Naive thymus-derived CD8-positive, alpha-beta T cell (primary cell): Measurements from ENCODE around the gene BOLA1. TPM values are rescaled to one million over a fixed set of nuclear protein-coding genes. Genes with fewer than 3 reads are reported as not detected.

Source experiments
- ATAC-seq, 2 donors: fragments of 150-1000 bp; cut with Tn5 transposase in 1 of 2; sonication (Bioruptor Pico), chemical (Tn5 transposase) in 1 of 2; 1 replicate in 1 of 2; 2 replicates in 1 of 2; pipeline ENCODE4 v1.10.0; 2021; ENCODE audit warnings: mild to moderate bottlenecking in 2 of 2, moderate library complexity in 2 of 2
- POLR2A ChIA-PET: fragments of 350-600 bp; sonication (Branson Sonifier 250); formaldehyde crosslinking; loops from one replicate; lab custom pipeline; 2021; ENCODE audit warnings: antibody characterized with exemption; lab: Charles Lee
- DNase-seq, 10 donors: peaks; one replicate each; pipeline versions ENCODE4 v3.0.0 to v3.0.0-alpha.2; 2020 to 2022
- H3K27ac Mint-ChIP-seq, 10 donors: one replicate each; pipeline ENCODE4 v1.8.0; 2020 to 2022; ENCODE audit warnings: mild to moderate bottlenecking in 10 of 10, mixed read lengths in 10 of 10, moderate library complexity in 4 of 10, inconsistent platforms in 1 of 10
- H3K27me3 Mint-ChIP-seq, 5 donors: one replicate each; pipeline ENCODE4 v1.8.0; 2021 to 2022; ENCODE audit warnings: mixed read lengths in 5 of 5
- H3K36me3 Mint-ChIP-seq, 3 donors: one replicate each; pipeline ENCODE4 v1.8.0; 2020 to 2022; ENCODE audit warnings: mixed read lengths in 3 of 3, mild to moderate bottlenecking in 2 of 3, inconsistent platforms in 1 of 3
- H3K4me1 Mint-ChIP-seq, 4 donors: one replicate each; pipeline ENCODE4 v1.8.0; 2021 to 2022; ENCODE audit warnings: mixed read lengths in 4 of 4
- H3K4me3 Mint-ChIP-seq, 10 donors: one replicate each; pipeline ENCODE4 v1.8.0; 2020 to 2022; ENCODE audit warnings: mild to moderate bottlenecking in 10 of 10, mixed read lengths in 10 of 10, moderate library complexity in 6 of 10, inconsistent platforms in 1 of 10
- H3K9me3 Mint-ChIP-seq, 9 donors: one replicate each; pipeline ENCODE4 v1.8.0; 2020 to 2022; ENCODE audit warnings: mixed read lengths in 9 of 9, mild to moderate bottlenecking in 3 of 9, inconsistent platforms in 1 of 9, moderate library complexity in 1 of 9
- polyA plus RNA-seq, 3 donors: library from polyadenylated mRNA; unstranded; fragments of 300-500 nt; fragmentation: Illumina TruSeq; gene quantifications; one replicate each; pipeline ENCODE4 v1.2.3, GENCODE V29; 2021
- total RNA-seq, 8 experiments: library from RNA in 2 of 8; stranded (reverse) in 2 of 8; gene quantifications; one replicate each; pipeline ENCODE4 v1.2.3 and lab custom pipeline; 2021 to 2026

Gene BOLA1
- total and polyA plus RNA-seq, 5 experiments from 2014 or later, result 19.7 to 34.1 (median 21.6) TPM

DNA sequence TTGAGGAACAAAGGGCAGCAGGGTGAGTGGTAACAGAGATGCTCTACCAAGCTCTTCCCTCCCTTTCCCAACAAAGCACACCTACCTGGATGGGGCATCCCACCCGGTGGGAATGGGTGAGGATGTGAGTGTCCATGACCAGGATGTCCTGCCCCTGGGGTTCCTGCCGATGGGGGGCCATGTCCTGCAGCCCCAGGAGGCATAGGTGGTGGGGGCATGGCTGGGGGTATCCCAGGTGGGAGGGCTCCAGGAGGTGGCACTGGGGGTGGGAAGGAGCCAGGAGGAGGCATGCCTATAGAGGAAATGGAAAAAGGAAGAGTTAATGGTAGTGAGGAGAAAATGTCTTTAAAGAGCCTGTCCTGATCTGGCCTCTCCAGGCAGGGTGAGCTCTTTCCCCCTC, 26.4 kb downstream of the BOLA1 start:
- Mint-ChIP-seq H3K4me3 (peak overlapping the region; percentile 41 to 97 (median 82)), H3K4me1 (peaks cover 28 to 57% (median 47%) of the 10 kb centered on the region in 4 donors), H3K27ac (peak overlapping the region in 7 of 10 donors; percentile 30 to 81 (median 48)), H3K9me3 (no peaks in the 10 kb centered on the region), H3K36me3 (peaks cover 13 to 52% (median 35%) of the 10 kb centered on the region in 3 donors), H3K27me3 (peaks cover 0 to 1% (median 0%) of the 10 kb centered on the region in 5 donors)
- DNase-seq, result no peak
- POLR2A ChIA-PET, result interaction anchor here (1.1 to 2.3 kb wide), 4 partner anchors 10 to 81 kb away, joined by 3 to 17 read pairs (median 5); a partner anchor contains a TSS
- ATAC-seq, result no peak

DNA sequence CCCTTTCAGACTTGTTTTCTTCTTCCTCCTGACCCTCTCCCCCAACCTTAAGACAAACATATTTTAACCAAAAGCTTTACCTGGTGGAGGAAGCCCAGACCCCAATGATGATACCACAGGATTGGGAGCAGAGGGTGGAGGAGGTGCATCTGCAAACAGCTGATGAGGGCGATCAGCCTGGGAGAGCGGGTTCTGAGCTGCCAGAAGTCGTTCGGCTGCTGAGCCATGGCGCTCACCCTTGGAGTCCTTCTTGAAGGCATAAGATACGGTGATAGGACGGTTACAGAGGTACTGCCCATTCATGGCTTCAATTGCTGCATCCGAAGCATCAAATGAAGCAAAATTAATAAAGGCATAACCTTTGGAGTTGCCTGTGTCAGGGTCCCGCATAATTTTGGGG, 26.9 kb downstream of the BOLA1 start:
- Mint-ChIP-seq H3K27me3 (peaks cover 0 to 6% (median 2%) of the 10 kb centered on the region in 5 donors), H3K27ac (peak overlapping the region in 6 of 10 donors; percentile 30 to 81 (median 46))

DNA sequence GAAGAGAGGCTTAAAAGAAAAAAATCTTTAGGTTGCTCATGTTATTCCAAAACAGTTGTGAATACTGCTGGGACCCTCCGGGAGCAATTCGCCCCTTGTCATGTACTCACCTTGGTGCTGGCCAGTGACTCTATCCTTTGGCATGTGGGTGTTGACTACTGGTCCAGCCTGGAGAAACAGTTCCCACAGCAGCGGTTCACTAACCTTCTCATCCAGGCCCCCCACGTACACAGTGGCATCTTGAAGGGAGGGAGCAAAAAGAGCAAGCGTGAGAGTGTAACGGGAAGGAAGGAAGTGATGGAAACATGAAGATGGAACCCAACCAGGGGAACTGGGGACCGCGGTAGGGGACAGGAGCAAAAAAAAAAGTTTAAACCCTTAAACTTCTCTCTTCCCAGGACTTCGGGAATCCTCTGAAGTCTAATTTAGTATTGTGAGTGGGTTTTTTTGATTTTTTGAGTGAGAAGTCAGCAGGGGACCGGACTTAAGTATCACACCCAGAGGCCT, 27.7 kb downstream of the BOLA1 start:
- H3K36me3 Mint-ChIP-seq, result peaks cover 13 to 45% (median 37%) of the 10 kb centered on the region in 3 donors

More for the DNA sequence above, 26.9 kb downstream of the BOLA1 start:
- DNase-seq, result no peak
- H3K4me3 Mint-ChIP-seq, result peak overlapping the region; percentile 41 to 97 (median 92)
- H3K4me1 Mint-ChIP-seq, result peaks cover 28 to 63% (median 47%) of the 10 kb centered on the region in 4 donors
- ATAC-seq, result no peak
- H3K9me3 Mint-ChIP-seq, result no peaks in the 10 kb centered on the region
- POLR2A ChIA-PET, result interaction anchor here (0.6 to 2.3 kb wide), 5 partner anchors 10 to 39 kb away, joined by 3 to 17 read pairs (median 4); a partner anchor contains a TSS
- peaks cover 13 to 52% (median 35%) of the 10 kb centered on the region in 3 donors for H3K36me3 Mint-ChIP-seq

DNA sequence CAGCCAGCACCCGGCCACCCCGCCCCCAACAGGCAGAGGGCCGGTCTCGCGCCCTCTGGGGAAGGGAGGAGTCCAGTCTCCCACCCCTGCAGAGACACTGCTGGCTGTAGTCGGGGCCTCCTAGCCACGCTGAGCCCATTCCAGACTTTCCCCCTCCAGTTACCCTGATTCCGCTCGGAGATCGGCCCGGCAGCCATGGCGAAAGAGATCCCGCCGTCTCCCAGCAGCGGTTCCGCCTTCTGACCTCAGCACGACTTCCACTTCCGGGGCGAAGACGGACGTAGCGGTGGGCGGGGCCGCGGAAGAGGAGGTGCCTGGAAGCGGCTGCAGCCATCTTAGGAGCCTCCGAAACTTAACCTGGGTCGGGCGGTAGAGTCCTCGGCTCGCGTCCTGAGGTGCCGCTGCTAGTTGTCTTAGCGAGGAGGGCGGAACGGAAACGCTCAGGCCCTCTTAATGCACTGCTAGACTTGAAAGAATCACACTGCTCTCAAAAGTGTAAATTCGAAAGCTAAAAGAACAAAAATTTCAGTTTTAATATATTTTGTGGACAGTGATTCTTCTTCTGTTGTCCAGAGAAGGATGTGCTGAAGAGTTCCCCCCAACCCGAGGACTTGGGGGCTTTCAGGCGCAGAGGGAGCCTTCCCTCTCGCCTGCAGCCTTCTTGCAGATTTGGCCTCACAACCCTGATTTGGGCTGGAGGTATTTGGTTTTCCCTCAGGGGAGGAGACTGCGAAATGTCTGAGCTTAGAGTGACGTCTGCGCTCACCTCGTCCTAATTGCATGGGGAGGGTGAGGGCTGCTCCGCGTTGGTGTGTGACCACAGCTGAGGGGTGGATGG, 28.4 kb downstream of the BOLA1 start, which contains the start of gene SF3B4:
Gene SF3B4 (minus strand): TSS at position 241 of the 838 bp plus-strand sequence. CDS start 44 bp downstream, at position 197.
- peaks cover 0 to 16% (median 5%) of the 10 kb centered on the region in 5 donors for H3K27me3 Mint-ChIP-seq
- DNase-seq, result peak; percentile 90 to 97 (median 95)
- peaks cover 30 to 63% (median 47%) of the 10 kb centered on the region in 4 donors for H3K4me1 Mint-ChIP-seq
- peak within 1 kb of the TSS; percentile 96 to 99 (median 98) for H3K27ac Mint-ChIP-seq
- ATAC-seq, result peak; percentile 95 to 97
- no peaks in the 10 kb centered on the region for H3K9me3 Mint-ChIP-seq
- POLR2A ChIA-PET, result interaction anchor here (0.6 to 3.0 kb wide), 16 partner anchors 12 to 436 kb away, joined by 3 to 84 read pairs (median 4); partner anchors contain the start of genes APH1A, BOLA1, PLEKHO1 and RPRD2
- H3K36me3 Mint-ChIP-seq, result peaks cover 13 to 38% (median 33%) of the 10 kb centered on the region in 3 donors
- H3K4me3 Mint-ChIP-seq, result peak within 1 kb of the TSS; percentile 89 to 97 (median 92)

More for the DNA sequence above, 27.7 kb downstream of the BOLA1 start:
- Mint-ChIP-seq H3K27me3 (peaks cover 0 to 14% (median 5%) of the 10 kb centered on the region in 5 donors), H3K9me3 (no peaks in the 10 kb centered on the region), H3K4me1 (peaks cover 29 to 63% (median 47%) of the 10 kb centered on the region in 4 donors), H3K4me3 (peak overlapping the region; percentile 89 to 97 (median 92)), H3K27ac (peak overlapping the region; percentile 96 to 99 (median 98))
- peak in 1 of 10 donors; percentile 6 for DNase-seq
- POLR2A ChIA-PET, result interaction anchor here (1.3 to 1.5 kb wide), 4 partner anchors 11 to 140 kb away, joined by 3 to 84 read pairs (median 6); partner anchors contain the start of gene VPS45
- ATAC-seq, result no peak

DNA sequence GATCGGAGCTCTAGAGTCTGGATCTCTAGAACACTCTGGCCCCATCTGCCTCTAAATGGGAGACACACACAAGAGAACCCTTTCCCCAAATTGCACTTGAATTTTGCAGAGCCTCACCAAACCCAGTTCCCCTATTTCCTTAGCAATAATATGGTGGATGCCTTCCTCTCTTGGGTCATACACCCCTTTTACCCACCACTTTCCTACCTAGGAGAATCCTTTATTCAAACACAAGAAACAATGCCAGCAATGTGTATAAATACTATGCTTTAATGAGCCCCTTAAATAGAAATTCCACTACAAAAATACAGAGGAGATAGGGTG, 29.0 kb downstream of the BOLA1 start:
- peaks cover 0 to 16% (median 5%) of the 10 kb centered on the region in 5 donors for H3K27me3 Mint-ChIP-seq
- DNase-seq, result no peak
- H3K27ac Mint-ChIP-seq, result peak overlapping the region; percentile 96 to 99 (median 98)
- peaks cover 30 to 63% (median 45%) of the 10 kb centered on the region in 4 donors for H3K4me1 Mint-ChIP-seq
- no peak for ATAC-seq
- H3K36me3 Mint-ChIP-seq, result peaks cover 13 to 33% (median 27%) of the 10 kb centered on the region in 3 donors
- POLR2A ChIA-PET, result interaction anchor here (0.6 to 3.0 kb wide), 17 partner anchors 13 to 436 kb away, joined by 3 to 84 read pairs (median 4); partner anchors contain the start of genes APH1A, BOLA1, PLEKHO1 and RPRD2
- no peaks in the 10 kb centered on the region for H3K9me3 Mint-ChIP-seq
- peak overlapping the region; percentile 89 to 97 (median 92) for H3K4me3 Mint-ChIP-seq

DNA sequence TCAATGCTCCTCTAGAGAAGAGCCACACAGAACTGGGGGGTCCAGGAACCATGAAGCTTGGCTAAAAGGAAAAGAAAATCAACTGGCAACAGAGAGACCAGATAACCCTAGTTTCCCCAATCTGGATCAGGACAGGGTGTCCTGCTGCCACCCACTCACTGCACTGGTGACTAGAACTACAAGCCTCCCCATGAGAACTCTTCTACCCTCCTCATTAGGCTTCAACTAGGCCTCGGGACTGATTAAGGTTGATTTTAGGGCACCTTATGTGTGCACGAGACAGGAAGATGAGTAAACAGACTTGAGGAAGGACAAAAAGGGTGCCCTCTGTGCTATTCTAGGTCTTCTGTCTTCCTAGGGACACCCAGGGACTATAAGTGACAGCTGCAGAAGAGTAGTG, 30.5 kb downstream of the BOLA1 start:
- peaks cover 7 to 18% (median 15%) of the 10 kb centered on the region in 3 donors for H3K36me3 Mint-ChIP-seq
- POLR2A ChIA-PET, result interaction anchor here (0.5 to 3.0 kb wide), 6 partner anchors 14 to 86 kb away, joined by 4 to 21 read pairs (median 8); partner anchors contain the start of gene BOLA1
- peaks cover 4 to 16% (median 5%) of the 10 kb centered on the region in 5 donors for H3K27me3 Mint-ChIP-seq
- H3K4me3 Mint-ChIP-seq, result peak overlapping the region in 2 of 10 donors; percentile 22 to 34
- H3K27ac Mint-ChIP-seq, result peak overlapping the region in 7 of 10 donors; percentile 1 to 98 (median 53)
- ATAC-seq (no peak), DNase-seq (no peak)
- no peaks in the 10 kb centered on the region for H3K9me3 Mint-ChIP-seq
- H3K4me1 Mint-ChIP-seq, result peaks cover 23 to 54% (median 34%) of the 10 kb centered on the region in 4 donors

DNA sequence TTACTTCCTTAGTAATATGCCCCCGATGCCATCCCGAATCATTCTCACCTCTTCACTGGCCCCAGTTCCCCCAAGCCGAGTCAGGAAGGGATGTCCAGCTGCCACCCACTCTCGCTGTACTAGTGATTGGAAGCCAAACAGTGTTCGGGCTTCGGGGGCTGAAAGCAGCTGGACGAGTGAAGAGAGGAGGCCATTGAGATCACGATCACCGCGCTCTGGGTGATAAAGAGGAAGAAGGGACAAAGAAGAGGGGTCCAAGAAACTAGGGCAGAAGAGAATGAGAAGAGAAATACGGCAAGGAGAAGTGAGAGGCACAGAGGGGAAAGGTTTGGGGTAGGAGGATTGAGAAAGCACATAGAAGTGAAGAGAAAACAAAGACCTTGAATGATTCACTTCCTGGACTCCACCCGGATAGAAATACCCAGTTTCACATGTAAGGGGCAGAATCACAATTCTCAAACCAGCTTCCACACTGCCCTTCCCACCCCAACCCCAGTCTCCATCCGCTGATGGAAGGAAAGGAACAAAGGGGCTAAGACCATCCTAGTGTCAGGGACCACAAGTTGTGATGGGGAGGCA, 31.9 kb downstream of the BOLA1 start:
- H3K36me3 Mint-ChIP-seq, result peaks cover 0 to 5% (median 3%) of the 10 kb centered on the region in 3 donors
- no peak for DNase-seq
- POLR2A ChIA-PET, result interaction anchor here (0.5 kb wide), 1 partner anchor 303 kb away, joined by 3 read pairs; no protein-coding TSS in a partner anchor

DNA sequence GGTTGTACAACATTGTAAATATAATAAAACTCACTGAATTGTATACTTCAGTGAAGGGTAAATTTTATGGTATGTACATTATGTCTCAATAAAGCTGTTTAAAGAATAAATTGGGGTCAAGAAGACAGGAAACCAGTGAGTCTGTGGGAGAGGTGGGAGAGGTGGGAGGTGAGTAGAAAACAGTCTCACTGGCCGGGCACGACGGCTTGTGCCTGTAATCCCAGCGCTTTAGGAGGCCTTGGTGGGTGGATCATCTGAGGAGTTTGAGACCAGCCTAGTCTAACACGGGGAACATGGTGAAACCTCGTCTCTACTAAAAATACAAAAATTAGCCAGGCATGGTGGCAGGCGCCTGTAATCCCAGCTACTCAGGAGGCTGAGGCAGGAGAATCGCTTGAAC, 33.1 kb downstream of the BOLA1 start:
- peaks cover 0 to 5% (median 3%) of the 10 kb centered on the region in 3 donors for H3K36me3 Mint-ChIP-seq
- DNase-seq (no peak), ATAC-seq (no peak)
- no peak overlapping the region for H3K4me3 Mint-ChIP-seq
- POLR2A ChIA-PET, result no interaction called here
- peaks cover 12 to 38% (median 17%) of the 10 kb centered on the region in 4 donors for H3K4me1 Mint-ChIP-seq
- H3K27ac Mint-ChIP-seq, result no peak overlapping the region
- peaks cover 4 to 16% (median 5%) of the 10 kb centered on the region in 5 donors for H3K27me3 Mint-ChIP-seq
- H3K9me3 Mint-ChIP-seq, result no peaks in the 10 kb centered on the region

More for the DNA sequence above, 31.9 kb downstream of the BOLA1 start:
- H3K27ac Mint-ChIP-seq, result no peak overlapping the region
- no peaks in the 10 kb centered on the region for H3K9me3 Mint-ChIP-seq
- ATAC-seq, result no peak
- H3K27me3 Mint-ChIP-seq, result peaks cover 4 to 16% (median 5%) of the 10 kb centered on the region in 5 donors
- peak overlapping the region in 1 of 10 donors; percentile 55 for H3K4me3 Mint-ChIP-seq
- H3K4me1 Mint-ChIP-seq, result peaks cover 15 to 41% (median 22%) of the 10 kb centered on the region in 4 donors

DNA sequence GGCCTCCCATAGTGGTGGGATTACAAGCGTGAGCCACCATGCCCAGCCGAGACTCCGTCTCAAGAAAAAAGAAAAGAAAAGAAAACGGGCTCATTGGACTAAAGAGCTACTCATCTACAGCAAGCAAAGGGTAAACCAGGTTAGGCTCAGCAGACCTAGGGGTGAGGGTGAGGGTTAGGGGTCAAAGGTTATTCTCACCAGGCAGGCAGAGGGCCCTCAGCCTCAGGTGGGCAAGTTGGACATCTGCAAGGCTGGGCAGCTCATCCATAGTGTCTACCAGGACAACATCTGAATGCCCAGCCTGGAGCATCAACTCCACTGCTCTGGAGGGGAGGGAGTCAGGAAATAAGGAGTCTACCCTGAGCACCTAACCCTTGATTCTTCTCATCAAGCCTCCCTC, 33.8 kb downstream of the BOLA1 start:
- H3K27ac Mint-ChIP-seq, result peak overlapping the region in 1 of 10 donors; percentile 27
- H3K27me3 Mint-ChIP-seq, result peaks cover 4 to 16% (median 5%) of the 10 kb centered on the region in 5 donors
- H3K36me3 Mint-ChIP-seq, result peaks cover 0 to 5% (median 0%) of the 10 kb centered on the region in 3 donors
- H3K4me1 Mint-ChIP-seq, result peaks cover 8 to 35% (median 15%) of the 10 kb centered on the region in 4 donors
- no peaks in the 10 kb centered on the region for H3K9me3 Mint-ChIP-seq
- no peak for DNase-seq
- ATAC-seq, result no peak
- no peak overlapping the region for H3K4me3 Mint-ChIP-seq
- POLR2A ChIA-PET, result interaction anchor here (1.7 kb wide), 1 partner anchor 34 kb away, joined by 4 read pairs; the partner anchor contains the start of gene BOLA1

DNA sequence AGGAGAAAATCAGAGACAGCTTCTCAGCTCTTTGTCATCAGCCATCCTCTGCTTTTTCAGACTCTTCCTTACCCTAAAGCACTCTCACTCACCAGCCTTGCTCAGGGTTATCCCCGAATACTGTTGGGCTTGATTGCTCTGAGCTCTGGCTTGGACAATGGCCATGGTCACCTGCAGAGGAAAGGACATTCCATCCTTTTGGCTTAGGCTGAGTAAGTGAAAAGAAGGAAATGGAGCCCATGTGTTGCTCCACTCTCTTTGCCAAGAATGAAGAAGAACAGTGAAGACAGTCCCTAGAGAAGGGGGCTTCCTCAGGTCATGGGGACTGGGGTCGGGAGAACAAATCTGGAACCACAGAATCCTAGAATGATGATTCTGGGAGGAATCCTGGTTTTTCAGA, 35.0 kb downstream of the BOLA1 start:
- ATAC-seq (no peak), DNase-seq (no peak)
- Mint-ChIP-seq H3K4me1 (peaks cover 3 to 30% (median 7%) of the 10 kb centered on the region in 4 donors), H3K27me3 (peaks cover 4 to 16% (median 5%) of the 10 kb centered on the region in 5 donors), H3K4me3 (no peak overlapping the region), H3K36me3 (peaks cover 0 to 5% (median 0%) of the 10 kb centered on the region in 3 donors), H3K27ac (no peak overlapping the region), H3K9me3 (no peaks in the 10 kb centered on the region)
- POLR2A ChIA-PET, result interaction anchor here (1.7 kb wide), 1 partner anchor 35 kb away, joined by 4 read pairs; the partner anchor contains the start of gene BOLA1

DNA sequence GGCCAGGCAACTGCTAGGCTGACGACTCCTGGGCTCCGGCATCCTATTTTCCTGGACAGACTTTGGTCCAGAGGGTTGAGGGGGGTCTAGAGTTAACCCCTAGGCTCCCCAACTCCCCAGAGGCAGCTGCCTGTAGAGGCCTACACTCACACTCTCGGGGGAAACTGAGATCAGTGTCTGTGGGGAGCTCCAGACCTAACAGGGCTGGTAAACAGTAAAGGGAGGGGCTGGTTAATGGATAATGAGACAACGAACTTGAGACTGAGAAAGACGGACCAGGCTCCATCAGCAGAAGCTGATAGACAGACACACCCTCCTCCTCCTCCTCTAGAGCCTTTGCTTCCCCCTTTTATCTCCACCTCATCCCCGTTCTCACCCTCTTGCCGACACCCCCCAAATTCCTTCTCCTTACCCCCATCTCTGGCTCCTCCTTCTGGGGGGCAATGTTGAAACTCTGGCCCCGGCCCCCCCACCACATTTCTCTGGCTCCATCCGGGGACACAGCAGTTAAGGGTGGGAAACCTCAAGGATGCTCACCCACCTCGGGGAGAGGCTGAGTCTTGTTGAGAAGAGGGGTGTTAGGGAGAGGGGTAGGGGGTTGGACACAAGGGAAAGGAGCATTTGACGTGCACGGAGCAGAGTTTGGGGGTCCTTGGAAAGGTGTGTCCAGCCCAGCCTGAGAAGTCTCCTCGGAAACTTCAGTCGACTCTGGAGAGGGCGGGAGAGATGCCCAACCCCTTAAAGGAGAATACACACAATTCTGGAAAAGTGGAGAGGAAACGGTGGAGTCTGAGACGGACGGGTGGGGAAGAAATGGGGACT, 37.0 kb downstream of the BOLA1 start, which contains the start of gene MTMR11:
Gene MTMR11 (minus strand): TSS at position 710 of the 822 bp plus-strand sequence. CDS start 232 bp downstream, at position 478.
- DNase-seq, result no peak
- H3K4me3 Mint-ChIP-seq, result no peak within 1 kb of the TSS
- ATAC-seq, result no peak
- peaks cover 2 to 21% (median 7%) of the 10 kb centered on the region in 4 donors for H3K4me1 Mint-ChIP-seq
- POLR2A ChIA-PET, result no interaction called here
- peaks cover 3 to 13% (median 5%) of the 10 kb centered on the region in 5 donors for H3K27me3 Mint-ChIP-seq
- peak within 1 kb of the TSS in 2 of 10 donors; percentile 15 to 31 for H3K27ac Mint-ChIP-seq
- H3K36me3 Mint-ChIP-seq, result peaks cover 0 to 5% (median 0%) of the 10 kb centered on the region in 3 donors
- no peaks in the 10 kb centered on the region for H3K9me3 Mint-ChIP-seq
